ENCODE results near the gene RTN3.

DNA sequence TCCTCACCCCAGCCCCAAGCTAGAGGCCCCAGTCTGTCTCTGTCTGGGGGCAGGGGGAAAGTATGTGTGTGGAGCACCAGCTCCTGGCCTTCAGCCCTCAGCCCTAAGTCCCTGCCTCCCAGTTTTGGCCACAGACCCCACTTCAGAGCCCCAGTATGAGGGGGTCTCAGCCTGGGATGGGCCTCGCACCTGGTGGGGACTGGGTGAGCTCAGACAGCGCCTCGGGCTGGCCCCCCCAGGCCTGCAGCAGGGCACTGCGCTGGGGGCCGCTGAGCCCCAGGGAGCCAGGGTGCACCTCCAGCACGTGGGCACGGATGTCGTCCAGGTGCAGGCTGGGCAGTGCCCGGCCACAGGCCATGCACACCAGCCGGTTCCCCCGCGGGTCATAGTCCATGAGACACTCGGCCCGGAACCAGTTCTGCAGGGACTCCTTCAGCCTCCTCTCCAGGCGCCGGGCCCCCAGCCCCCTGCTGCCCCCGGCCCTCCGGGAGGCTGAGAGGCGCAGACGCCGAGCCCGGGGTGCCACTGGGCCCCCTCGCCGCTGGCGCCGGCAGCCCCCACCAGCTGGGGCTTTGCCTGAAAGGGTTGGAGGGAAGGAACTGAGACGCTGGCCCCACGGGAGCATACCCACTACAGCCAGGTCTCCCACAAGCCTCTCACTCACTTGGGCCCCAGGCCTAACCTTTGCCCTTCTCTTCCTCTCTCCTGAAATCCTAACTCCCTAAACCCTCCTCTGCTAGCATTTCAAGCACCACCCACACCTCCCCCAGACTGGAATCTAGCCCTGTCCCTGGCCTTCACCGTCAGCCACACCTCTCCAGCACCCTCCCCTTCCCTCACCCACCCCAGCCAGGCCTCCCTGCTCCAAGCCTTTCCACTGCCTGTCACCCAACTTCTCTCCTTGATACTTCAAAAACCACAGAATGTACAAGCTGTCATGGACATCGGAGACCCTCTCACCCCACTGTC is 83.7 kb downstream of the RTN3 start:
- TF ChIP-seq, protein P1, sequence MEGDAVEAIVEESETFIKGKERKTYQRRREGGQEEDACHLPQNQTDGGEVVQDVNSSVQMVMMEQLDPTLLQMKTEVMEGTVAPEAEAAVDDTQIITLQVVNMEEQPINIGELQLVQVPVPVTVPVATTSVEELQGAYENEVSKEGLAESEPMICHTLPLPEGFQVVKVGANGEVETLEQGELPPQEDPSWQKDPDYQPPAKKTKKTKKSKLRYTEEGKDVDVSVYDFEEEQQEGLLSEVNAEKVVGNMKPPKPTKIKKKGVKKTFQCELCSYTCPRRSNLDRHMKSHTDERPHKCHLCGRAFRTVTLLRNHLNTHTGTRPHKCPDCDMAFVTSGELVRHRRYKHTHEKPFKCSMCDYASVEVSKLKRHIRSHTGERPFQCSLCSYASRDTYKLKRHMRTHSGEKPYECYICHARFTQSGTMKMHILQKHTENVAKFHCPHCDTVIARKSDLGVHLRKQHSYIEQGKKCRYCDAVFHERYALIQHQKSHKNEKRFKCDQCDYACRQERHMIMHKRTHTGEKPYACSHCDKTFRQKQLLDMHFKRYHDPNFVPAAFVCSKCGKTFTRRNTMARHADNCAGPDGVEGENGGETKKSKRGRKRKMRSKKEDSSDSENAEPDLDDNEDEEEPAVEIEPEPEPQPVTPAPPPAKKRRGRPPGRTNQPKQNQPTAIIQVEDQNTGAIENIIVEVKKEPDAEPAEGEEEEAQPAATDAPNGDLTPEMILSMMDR (IDR thresholded peaks at IDR 0.05): no peak
- TF ChIP-seq EP300 (IDR thresholded peaks at IDR 0.05): no peak
- no peak for TF ChIP-seq POLR2A (IDR thresholded peaks at IDR 0.05)

All from upper lobe of left lung (tissue), 4 donors.